Tibial nerve (tissue), 4 donors: ENCODE results near the gene HMCN2.

Source experiments
- EP300 ChIP-seq, 2 donors: sonication (generic); formaldehyde crosslinking; IDR thresholded peaks; one replicate each; pipeline ENCODE4 v1.6.1; 2017; ENCODE audit warnings: antibody characterized with exemption in 2 of 2, mild to moderate bottlenecking in 1 of 2
- POLR2A ChIP-seq, 2 donors: fragments of 450-650 bp; IDR thresholded peaks; one replicate each; pipeline ENCODE4 v1.6.1; 2017; ENCODE audit warnings: antibody characterized with exemption in 2 of 2, mild to moderate bottlenecking in 2 of 2, moderate library complexity in 2 of 2
- TF ChIP-seq, protein P1 (sequence below), 5 experiments: fragments of 200-600 bp in 3 of 5; fragments of 450-650 bp in 2 of 5; sonication (generic) in 3 of 5; IDR thresholded peaks; one replicate each; pipeline ENCODE4 v1.5.1; 2016 to 2019; ENCODE audit warnings: antibody characterized with exemption in 5 of 5, mild to moderate bottlenecking in 3 of 5, moderate library complexity in 2 of 5

DNA sequence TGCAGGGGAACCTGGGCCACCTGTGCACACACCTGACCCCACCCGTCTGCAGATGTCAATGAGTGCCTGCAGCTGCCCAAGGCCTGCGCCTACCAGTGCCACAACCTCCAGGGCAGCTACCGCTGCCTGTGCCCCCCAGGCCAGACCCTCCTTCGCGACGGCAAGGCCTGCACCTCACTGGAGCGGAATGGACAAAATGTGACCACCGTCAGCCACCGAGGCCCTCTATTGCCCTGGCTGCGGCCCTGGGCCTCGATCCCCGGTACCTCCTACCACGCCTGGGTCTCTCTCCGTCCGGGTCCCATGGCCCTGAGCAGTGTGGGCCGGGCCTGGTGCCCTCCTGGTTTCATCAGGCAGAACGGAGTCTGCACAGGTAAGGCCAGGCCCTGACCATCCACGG, 164.7 kb downstream of the HMCN2 start:
- no peak for TF ChIP-seq POLR2A (IDR thresholded peaks at IDR 0.05)
- TF ChIP-seq, protein P1, sequence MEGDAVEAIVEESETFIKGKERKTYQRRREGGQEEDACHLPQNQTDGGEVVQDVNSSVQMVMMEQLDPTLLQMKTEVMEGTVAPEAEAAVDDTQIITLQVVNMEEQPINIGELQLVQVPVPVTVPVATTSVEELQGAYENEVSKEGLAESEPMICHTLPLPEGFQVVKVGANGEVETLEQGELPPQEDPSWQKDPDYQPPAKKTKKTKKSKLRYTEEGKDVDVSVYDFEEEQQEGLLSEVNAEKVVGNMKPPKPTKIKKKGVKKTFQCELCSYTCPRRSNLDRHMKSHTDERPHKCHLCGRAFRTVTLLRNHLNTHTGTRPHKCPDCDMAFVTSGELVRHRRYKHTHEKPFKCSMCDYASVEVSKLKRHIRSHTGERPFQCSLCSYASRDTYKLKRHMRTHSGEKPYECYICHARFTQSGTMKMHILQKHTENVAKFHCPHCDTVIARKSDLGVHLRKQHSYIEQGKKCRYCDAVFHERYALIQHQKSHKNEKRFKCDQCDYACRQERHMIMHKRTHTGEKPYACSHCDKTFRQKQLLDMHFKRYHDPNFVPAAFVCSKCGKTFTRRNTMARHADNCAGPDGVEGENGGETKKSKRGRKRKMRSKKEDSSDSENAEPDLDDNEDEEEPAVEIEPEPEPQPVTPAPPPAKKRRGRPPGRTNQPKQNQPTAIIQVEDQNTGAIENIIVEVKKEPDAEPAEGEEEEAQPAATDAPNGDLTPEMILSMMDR (IDR thresholded peaks at IDR 0.05), result no peak
- TF ChIP-seq EP300 (IDR thresholded peaks at IDR 0.05), result no peak
